ENCODE data around the gene SLC30A3.
"Not testable (repeated sequence)": the region's sequence is repeated elsewhere in the genome, so short reads cannot be mapped to it uniquely, and the experiment has no call there.

Gene SLC30A3

DNA sequence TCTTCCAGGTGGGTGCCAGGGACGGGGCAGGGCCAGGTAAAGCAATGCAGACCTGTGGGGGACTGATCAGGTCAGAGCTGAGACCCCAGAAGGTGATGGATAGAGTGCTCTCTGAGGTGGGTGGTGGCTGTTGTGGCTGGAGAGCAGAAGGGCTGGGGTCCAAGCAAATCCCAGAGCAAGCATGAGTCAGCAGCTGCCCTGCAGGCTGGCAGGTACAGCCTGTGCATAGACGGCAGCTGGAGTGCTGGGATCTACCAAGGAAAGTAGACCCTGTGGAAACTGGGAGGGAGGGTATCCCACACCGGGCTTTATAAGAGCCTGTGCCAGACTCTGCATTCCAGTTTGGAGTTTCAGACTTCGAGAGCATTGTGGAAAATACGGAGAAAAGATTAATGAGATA lies 20.0 kb upstream of the SLC30A3 start:
- peak; percentile 15 for DNase-seq

DNA sequence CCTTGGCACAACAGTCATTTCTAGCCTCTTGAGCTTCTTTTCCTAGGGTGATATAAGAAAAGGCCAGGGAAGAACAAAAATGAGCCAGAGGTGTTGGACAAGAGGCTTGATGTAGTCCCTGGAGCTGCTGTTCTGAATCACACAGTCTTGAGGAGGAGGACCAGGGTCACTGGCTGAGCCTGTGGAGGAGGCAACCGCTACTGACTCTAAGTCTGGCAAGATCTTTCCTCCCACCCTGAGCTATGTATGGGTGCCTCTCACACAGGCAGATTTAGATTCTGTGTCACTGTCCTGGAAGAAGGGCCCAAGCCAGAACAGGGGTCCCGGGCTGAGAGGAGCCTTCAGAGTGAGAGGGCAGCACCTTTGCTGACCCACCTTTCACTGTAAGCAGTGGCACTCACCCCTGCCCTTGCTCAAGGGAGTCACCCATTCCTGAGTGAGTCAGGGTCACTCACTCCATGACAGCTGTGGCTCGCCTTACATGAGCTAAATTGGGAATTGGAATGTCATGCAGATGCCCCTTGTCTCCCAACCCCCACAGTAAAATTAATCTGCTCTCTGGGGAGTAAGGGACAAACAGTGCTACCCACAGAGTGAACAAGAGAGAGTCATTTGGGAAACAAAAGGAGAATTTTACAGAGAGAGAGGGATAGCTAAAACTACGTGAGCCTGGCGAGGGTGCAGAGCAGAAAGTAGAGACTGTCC lies 19.2 kb upstream of the SLC30A3 start, which contains the start of gene TRIM54:
TSS of gene TRIM54 (plus strand) at position 575 of the 705 bp plus-strand sequence. CDS start 303 bp downstream, outside the sequence.
- no peak for DNase-seq

DNA sequence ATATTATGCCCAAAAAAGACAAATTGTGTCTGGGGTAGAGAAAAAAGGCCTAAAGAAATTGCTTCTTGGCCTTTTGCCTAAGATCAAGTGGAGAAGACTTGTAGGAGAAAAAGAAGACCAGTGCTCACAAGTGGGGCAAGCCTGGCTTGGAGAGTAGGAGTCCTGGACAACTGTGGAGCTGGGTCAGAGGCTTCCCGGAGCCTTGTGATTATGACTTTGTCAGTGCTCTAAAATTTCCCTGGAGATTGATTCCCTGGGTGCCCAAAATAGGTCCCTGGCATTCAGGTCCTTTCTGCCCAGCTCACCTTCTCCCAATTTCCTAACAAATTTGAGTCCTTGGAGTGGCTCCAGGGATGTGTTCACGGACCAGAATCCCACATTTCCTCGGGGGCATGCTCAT lies 18.6 kb upstream of the SLC30A3 start:
- DNase-seq: no peak

DNA sequence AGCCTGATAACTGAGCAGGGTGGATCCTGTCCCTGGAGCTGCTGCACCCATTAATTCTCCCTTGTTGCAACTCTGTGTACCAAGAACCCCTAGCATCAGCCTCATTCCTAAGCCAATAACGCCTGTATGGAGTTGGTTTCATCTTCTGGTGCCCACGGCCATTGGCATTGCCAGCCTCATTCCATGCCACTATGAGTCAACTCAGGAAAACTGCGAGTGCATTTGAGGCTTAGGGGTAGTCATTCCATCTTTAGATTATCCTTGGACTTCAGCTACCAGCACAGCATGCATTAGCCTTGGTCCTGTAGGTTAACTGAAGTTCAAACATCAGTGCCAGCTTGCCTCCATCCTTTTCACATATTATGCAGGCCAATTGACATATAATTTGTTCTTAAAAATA lies 18.0 kb upstream of the SLC30A3 start:
- DNase-seq: no peak

DNA sequence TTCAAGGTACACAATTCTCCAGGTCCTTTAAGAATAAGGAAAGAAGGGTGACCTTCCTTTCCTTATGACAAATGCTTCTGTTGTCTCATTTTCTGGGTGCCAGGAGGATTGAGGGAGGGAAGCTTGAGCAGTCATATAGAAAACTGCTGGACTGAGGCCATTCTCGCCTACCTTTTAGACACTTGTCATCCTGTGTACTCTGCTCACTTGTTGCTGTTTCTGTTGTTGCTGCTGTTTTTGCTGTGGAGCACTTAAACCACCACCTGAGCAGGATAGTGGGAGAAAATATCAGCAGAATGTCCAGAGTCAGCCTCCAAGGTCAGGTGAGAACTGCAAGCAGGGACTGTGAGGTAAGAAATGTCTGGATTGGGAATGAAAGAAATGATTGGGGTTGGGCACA lies 15.2 kb upstream of the SLC30A3 start:
- DNase-seq: no peak

DNA sequence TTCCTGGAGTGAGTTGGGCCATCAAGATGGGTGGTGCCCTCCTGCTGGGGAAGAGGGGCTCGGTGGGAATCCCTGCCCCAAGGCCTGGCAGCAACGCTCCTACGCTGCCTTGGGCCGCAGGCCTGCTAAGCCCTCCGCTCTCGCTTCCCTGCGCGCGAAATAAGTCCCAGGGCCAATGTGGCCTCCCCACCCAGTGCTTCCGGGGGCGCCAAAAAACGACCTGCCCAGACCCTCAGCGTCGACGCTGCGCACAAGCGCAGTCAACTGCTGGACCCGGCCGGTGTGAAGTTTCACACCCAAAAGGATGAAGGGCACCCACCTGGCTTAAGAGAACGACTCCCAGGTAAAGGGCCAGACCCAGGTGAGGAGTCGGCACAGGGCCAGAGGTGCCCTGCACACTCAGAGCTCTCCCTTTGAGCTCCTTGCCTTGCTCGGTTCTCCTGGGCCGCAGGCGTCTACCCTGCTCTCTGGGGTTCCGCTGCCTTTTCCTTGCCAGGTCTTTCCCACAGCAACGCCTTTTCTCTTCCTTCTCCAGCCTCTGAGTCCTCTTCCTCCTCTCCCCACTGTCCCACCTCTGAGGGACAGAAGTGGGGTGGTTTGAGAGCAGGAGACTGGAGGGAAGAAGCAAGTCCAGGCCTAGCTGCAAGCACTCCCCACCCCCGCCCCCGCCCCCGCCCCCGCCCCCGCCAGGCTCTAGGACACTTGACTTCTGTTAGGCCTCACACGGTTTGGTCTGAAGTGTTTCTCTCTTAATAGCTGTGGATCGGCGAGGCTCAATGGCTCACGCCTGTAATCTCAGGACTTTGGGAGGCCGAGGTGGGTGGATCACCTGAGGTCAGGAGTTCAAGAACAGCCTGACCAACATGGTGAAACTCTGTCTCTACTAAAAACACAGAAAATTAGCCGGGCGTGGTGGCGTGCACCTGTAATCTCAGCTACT lies 12.6 kb upstream of the SLC30A3 start, which contains the start of gene DNAJC5G:
TSS of gene DNAJC5G (plus strand) at position 223 of the 940 bp plus-strand sequence. CDS start 1,296 bp downstream, outside the sequence.
- no peak for DNase-seq

DNA sequence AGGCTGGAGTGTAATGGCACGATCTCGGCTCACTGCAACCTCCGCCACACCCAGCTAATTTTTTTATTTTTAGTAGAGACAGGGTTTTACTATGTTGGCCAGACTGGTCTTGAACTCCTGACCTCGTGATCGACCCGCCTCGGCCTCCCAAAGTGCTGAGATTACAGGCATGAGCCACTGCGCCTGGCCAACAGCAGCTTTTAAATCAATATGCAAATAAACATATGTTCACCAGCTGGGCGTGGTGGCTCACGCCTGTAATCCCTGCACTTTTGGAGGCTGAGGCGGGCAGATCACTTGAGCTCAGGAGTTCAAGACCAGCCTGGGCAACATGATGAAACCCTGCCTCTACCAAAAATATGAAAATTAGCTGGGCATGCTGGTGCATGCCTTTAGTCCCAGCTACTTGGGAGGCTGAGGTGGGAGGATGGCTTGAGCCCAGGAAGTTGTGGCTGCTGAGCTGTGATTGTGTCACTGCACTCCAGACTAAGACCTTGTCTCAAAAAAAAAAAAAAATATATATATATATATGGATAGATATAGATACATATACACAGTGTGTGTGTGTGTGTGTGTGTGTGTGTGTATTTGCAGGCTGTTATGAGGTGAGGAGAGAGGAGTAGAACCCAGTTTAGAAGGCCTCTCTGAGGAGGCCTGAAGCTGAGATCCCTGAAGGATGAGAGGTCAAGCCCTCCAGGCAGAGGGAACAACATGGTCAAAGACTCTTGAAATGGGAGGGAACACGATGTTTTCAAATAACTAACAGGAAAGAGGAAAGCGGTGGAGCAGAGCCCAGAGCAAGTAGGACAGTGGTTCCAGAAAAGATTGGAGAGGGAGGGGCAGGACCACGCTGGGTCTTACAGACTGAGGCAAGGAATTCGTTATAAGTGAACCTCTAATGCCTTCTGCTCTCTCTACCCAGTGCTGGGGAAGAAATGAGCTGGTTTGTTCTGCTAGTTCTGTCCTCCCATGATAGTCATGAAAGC lies 10.0 kb upstream of the SLC30A3 start:
- DNase-seq: not testable (repeated sequence)

DNA sequence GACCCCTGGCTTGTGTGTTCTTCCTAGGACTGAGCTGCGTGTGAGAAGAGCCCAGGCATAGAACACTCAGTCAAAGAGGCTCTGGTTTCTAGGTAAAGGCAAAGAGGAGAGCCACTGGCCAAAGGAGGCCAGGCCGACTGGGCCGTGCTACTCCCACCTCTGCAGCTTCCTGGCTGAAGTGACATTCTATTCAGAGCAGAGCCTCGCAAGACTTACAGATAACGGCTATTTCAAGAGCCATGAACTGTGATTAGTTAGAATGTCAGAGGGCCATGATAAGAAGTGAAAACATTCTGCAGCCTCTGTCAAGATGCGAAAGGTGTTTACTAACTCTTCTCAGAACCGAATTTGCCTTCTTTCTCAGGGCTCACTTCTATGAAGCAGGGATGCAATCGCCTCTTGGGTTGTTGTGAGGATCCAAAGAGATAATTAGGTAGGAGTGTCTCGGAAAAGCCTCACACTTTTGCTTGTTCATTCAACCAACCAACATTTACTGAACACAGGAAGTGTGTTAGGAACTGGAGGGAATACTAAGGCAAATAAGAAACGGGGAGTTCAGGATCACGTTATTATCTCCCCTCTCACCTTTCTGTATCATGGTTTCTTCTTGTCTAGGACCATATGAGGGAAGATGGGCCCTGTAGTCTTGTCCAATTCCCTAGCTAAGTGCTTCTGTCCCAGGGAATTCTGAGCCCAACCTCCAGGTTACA lies 8.9 kb upstream of the SLC30A3 start:
- DNase-seq: no peak

DNA sequence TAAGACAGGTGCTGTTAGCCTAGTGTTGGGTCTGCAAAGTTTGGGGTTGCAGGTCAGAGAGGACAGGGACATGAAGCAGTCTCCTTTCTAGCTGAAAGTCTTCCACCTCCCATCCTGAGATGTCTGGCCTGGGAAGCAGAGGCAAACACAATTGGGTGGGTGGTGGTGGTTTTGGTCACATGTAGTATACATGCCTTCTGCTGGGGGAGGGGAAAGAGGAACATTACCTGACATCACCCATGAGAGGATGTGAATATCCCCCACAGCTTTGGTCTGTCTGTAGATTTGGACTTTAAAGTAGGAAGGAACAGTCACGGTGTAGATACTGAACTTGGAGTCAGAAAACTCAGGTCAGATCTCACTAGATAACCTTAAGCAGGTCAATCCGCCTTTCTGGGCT lies 7.8 kb upstream of the SLC30A3 start:
- DNase-seq: no peak

DNA sequence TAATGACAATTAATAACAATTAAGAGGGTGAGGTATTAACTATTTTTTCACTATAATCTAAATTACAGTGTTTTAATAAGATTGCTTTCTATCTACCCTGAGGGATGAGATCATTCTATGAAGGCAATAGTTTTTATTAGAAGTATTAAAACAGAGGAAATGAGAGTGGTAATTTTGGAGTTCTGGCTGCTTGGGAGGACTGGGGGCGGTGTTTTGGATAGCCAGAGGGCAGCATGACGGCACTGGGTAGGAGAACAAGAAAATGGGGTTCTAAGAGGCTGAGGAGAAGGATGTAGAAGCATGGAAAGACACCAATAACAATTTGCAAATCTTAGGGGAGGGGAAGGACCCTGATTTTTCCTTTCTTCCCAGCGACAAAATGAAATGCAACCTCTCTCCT lies 7.3 kb upstream of the SLC30A3 start:
- no peak for DNase-seq

DNA sequence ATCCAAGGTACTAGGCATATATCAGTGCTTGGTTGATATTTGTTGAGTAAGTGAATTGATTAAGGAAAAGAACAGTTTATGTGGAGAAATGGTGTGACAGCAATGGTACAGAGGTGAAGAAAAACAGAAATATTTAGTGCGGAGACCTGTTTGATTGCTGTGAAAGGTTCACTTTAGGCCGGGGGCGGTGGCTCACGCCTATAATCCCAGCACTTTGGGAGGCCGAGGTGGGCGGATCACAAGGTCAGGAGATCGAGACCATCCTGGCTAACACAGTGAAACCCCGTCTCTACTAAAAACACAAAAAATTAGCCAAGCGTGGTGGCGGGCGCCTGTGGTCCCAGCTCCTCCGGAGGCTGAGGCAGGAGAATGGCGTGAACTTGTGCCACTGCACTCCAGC lies 5.4 kb upstream of the SLC30A3 start:
- not testable (repeated sequence) for DNase-seq

DNA sequence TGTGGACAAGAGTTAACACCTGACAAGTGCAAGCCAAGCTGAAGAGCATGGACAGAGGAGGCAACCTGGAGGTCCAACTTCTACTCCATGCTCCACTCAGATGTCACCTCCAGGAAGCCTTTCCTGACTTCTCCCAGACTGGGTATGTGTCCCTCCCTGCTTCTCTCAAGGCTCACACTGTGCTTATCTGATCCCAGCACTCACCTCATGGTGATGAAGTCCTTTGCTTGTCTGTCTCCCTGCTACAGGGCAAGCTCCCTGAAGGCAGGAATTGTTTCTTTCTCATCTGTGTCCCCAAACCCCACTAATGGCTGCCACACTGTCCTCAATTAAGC lies 2.7 kb upstream of the SLC30A3 start:
- no peak for DNase-seq

DNA sequence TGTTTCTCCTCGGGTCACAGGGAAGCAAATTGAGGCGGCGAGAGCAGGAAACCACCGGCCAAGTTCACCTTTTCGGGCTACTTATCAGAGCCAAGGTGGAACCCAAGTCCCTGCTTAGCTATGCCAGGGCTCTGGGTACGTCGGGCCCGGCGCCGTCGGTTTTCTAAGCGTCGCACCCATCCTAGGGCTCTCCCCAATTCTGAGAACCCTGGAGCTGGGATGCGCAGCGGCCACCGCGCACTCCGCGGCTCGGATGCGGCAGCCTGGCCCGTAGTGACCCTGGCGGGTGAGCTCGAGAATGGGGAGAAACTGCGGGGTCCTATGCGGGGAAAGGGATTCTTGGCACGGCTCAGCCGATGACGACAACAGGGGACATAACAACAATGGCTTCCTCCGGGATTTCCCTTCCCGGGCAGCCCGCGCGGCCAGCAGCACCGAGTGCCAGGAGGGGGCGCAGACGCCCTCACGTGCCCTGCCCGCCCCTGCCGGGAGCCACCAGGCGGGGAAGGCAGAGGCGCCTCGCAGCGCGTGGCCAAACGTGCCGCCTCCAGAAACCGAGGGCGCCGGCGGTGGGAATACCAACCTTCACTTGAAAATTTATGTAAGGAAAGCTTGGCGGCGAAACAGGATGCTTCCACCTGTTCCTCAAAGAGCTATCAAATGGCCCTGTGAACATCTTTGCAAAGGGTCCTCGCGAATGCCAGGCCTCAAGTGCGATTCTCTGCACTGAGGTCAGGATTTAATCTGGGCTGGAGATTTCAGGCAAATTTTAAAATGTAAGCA lies 2.1 kb upstream of the SLC30A3 start:
- DNase-seq: peak; percentile 77

DNA sequence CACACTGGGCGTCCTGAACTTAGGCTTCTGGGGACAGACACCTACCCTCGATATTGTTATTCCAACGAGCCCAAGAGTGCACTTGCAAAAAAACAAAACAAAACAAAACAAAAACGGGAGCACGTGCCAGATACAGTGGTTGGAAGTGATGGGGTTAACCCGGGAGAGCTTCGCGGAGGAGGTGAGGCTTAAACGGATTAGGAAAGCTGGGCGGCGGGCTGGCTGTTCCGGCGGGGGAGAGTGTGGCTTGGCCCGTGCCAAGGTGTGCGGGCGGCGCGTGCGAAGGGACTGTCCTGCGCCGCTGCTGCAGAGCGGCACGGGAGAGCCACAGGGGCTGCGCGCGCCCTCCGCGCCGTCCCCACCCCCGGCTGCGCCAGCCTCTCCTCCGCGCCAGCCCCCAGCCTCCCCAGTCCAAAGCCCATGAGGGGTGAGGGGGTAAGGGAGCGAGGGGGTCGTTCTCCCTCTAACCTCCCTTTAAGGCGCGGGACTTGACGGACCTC lies 1.5 kb upstream of the SLC30A3 start:
- DNase-seq: peak; percentile 22

DNA sequence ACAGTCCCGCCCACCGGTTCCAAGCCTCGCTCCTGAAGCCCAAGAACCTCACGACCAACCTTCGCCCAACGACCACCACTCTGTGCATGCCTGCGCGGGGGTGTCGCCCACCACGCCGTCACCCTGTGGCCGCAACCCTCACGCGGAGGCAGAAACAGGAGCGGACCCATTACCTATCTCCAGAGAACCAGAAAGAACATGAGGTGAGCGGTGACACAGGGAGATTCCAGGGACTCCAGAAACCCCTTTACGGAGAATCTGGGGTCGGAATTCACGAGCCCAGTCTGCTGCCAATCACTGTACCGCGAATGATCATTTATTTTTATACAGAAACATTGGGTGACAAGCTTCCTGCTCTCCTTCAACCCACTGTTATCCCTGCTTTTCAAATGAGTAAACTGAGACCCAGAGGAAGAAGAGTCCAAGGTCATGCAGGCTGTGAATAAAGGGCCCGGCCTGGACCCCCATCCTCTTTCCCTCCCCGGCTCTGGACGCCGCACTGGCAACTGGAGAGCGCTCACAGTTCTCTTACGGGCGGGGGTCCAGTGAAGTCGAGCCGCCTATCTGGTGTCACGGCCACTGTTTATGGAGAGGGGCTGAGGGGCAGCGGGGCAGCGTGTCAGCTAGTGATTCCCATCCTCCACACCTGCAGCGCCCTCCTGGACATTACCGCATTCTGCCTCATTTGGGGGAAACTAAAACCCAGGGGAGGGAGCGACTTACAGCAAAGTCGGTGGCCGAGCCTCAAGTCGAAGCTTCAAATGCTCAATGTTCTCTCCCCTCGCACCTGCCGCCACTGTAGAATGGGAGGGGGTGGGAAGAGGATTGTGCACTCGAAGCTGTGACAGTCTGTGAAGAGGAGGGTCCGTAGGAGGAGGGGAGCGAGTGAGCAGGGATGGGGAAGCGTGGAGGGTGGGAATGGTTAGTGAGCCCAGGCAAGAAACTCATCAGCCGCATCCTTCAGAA lies 723 bp upstream of the SLC30A3 start:
- DNase-seq: peak; percentile 16

DNA sequence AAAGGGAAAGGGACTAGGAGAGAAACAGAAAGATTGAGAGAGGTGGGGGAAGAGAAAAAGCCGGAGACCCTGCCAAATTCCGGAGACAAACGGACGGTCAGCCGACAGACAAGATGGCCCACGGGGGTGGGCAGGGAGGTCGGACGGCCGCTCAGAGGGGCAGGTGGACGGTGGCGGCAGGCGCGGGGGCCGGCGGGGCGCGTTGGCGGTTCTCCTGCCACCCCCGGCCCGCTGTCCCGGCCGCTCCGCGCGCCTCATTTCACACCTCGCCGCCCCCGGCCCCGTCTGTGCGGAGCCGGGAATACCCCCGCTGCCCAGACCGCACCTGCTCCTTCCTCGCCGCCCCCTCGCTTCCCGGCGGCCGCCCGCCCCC lies 935 bp downstream of the SLC30A3 start:
- no peak for DNase-seq

DNA sequence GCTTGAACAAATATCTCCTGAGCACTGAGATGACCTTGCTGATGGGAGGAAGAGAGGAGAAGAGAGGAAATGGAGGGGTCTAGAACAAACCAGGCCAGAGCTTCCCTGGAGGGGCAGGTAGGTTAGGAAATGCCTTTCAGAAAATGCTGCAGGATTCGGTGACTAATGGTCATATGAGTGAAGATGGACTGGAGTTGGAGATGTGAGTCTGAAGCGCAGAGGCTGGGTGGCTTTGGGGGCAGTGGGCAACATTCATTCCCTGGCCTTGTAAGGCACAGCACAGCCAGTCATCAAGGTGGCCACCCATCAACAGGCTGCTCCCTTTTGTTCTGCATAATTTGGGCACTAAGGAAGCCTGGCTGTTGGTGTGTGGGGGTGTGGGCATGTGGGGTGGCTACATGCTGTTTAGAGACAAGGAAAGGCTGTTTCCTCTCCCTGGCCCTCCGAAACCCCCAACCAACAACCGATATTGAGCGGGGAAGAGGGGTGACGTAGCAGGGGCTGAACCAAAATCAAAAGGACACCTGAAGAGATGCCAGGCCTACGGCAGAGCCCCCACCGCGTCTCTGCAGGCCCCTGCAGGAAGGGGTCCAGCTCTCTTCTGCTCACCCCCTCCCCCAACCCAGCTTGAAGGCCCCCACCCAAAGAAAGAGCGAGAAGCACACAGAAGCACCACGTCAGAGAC lies 1.5 kb downstream of the SLC30A3 start:
- no peak for DNase-seq

DNA sequence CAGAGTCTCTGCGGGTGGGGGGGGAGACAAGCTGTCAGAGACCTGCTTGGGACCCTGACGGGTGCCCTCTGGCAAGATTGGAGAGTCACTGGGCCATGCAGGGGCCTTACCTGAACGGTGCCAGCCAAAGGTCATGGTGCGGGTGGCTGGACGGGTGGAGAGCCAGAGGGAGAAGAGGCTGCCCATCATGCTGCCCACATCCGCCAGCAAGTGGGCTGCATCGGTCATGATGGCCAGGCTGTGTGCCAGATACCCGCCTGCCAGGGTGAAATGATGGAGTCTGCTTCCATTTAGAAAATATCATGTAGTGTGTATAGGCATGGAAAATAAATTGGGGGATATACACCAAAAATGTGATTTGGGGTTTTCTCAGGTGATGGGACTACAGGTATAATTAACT lies 4.8 kb downstream of the SLC30A3 start:
- DNase-seq: no peak

DNA sequence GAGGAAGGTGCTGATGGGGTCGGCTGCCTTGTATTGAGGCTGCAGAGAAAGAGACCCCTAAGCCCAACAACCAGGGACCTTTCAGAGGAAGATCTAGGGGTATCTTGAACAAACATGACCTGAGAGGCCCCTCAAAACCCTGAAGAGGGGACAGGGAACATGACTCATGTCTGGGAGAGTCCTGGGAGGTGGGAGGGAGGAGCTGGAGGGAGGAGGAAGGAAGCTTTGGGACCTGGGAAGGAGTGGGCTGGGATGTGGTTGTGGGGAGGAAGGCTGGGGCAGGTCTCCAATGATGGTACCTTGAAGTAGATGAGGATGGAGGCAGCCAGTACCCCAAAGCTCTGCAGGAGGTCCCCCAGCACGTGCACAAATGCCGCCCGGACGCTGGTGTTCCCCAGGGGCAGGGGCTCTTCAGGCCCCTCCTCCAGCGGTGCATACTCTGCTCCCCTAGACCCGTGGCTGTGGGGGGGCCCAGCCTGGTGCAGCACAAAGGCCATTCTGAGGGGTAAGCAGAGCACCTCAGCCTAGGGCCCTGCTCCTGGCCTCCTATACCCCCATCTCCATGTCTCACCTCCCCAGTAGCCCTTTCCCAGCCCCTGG lies 5.9 kb downstream of the SLC30A3 start:
- no peak for DNase-seq
